Panc1 (cell line): Measurements from ENCODE around the gene KRT77. TPM values are rescaled to one million over a fixed set of nuclear protein-coding genes. Genes with fewer than 3 reads are reported as not detected.

Experiments
- ATAC-seq: fragments of 200-7000 bp; cut with Tn5 transposase; 2 replicates; pipeline ENCODE4 v1.9.1; 2020; ENCODE audit warnings: mild to moderate bottlenecking, moderate library complexity
- BruUV-seq: library from RNA; stranded (reverse); fragments of 400-500 nt; replicated peaks from 2 replicates; lab custom pipeline; 2021; lab: Mats Ljungman, UMichigan
- CTCF ChIA-PET: fragments of 300-600 bp; sonication (Branson Sonifier 250); formaldehyde crosslinking; loops from one replicate; lab custom pipeline; 2022; ENCODE audit warnings: antibody characterized with exemption; lab: Charles Lee
- POLR2A ChIA-PET: fragments of 300-600 bp; sonication (Branson Sonifier 250); formaldehyde crosslinking; loops from one replicate; lab custom pipeline; 2022; ENCODE audit warnings: antibody characterized with exemption; lab: Charles Lee
- DNase-seq: peaks from one replicate; pipeline ENCODE4 v3.0.0-alpha.2; 2010; ENCODE audit warnings: low read depth, low spot score
- H3K27ac ChIP-seq: 2 replicates; pipeline ENCODE4 v1.5.1; 2011; ENCODE audit warnings: mild to moderate bottlenecking, low read length, inconsistent platforms
- H3K27me3 ChIP-seq: fragments of 200-500 bp; sonication (Bioruptor generic); 2 replicates; pipeline ENCODE4 v1.6.0; 2014; ENCODE audit warnings: low read length, inconsistent platforms; ENCODE audit not compliant: control insufficient read depth, insufficient read depth
- H3K36me3 ChIP-seq: fragments of 200-500 bp; sonication (Bioruptor generic); 2 replicates; pipeline ENCODE4 v1.5.1; 2014; ENCODE audit warnings: inconsistent platforms, mild to moderate bottlenecking, low read length, moderate library complexity; ENCODE audit not compliant: control insufficient read depth, insufficient read depth
- H3K4me1 ChIP-seq: 2 replicates; pipeline ENCODE4 v1.5.1; 2011; ENCODE audit warnings: inconsistent platforms, mild to moderate bottlenecking, low read length, moderate library complexity; ENCODE audit not compliant: control insufficient read depth, insufficient read depth
- H3K4me3 ChIP-seq, 2 experiments: 2 replicates each; pipeline ENCODE4 v1.5.1; 2011 to 2012; ENCODE audit warnings: low read depth in 2 of 2, low read length in 2 of 2, mild to moderate bottlenecking in 2 of 2, inconsistent platforms in 1 of 2, moderate library complexity in 1 of 2
- H3K9me3 ChIP-seq: fragments of 200-500 bp; sonication (Bioruptor generic); 2 replicates; pipeline ENCODE4 v1.5.1; 2014; ENCODE audit warnings: low read depth, mild to moderate bottlenecking, inconsistent platforms, low read length, moderate library complexity; ENCODE audit not compliant: control insufficient read depth, insufficient read depth
- POLR2AphosphoS5 ChIP-seq: IDR thresholded peaks from 2 replicates; pipeline ENCODE4 v1.6.1; 2012; ENCODE audit warnings: mild to moderate bottlenecking, low read depth, low read length, moderate library complexity
- SIN3A ChIP-seq: IDR thresholded peaks from 2 replicates; pipeline ENCODE4 v1.6.1; 2012; ENCODE audit warnings: low read depth, mild to moderate bottlenecking, low read length, moderate library complexity, borderline replicate concordance; ENCODE audit not compliant: insufficient read depth
- TCF7L2 ChIP-seq: IDR thresholded peaks from 2 replicates; pipeline ENCODE4 v1.6.1; 2011; ENCODE audit warnings: mild to moderate bottlenecking, low read depth, low read length, inconsistent platforms
- in situ Hi-C: cut with HindIII; loops from 2 replicates; pipeline ENCODE4 v1.10.0; 2016; ENCODE audit warnings: low sequenced_read_pairs, low pct_unique_long_range_greater_than_20kb
- intact Hi-C: fragments of 100-400 bp; cut with micrococcal nuclease; formaldehyde crosslinking; loops from one replicate; pipeline ENCODE4 v1.10.0; 2022; ENCODE audit not compliant: unreplicated experiment
- total RNA-seq: library from RNA; stranded (reverse); gene quantifications from one replicate; pipeline ENCODE4 v1.2.1, GENCODE V29; 2021; ENCODE audit not compliant: unreplicated experiment
- TF ChIP-seq, protein P1 (sequence below), 2 experiments: IDR thresholded peaks; 2 replicates each; pipeline ENCODE4 v1.6.1; 2011 to 2012; ENCODE audit warnings: low read depth in 2 of 2, control low read depth in 1 of 2, low read length in 1 of 2, mild to moderate bottlenecking in 1 of 2, moderate library complexity in 1 of 2; ENCODE audit not compliant: insufficient read depth in 1 of 2
- TF ChIP-seq, protein P2 (sequence below): fragments of 450-650 bp; IDR thresholded peaks from 2 replicates; pipeline ENCODE4 v1.5.1; 2017; ENCODE audit warnings: mild to moderate bottlenecking

Gene KRT77
- total RNA-seq, 1 experiment from 2014 or later = not detected

- in situ Hi-C loops = no loop called here
- POLR2A ChIA-PET = no interaction called here
- CTCF ChIA-PET = no interaction called here
Observed at GRCh38 chr12:52643233-52644077, 59.9 kb downstream of the KRT77 start.

GRCh38 chr12:52641468-52641867 lies 61.9 kb downstream of the KRT77 start:
- no peak overlapping the region for H3K4me3 ChIP-seq
- CTCF ChIA-PET = no interaction called here
- no peaks in the 10 kb centered on the region for H3K4me1 ChIP-seq
- no TSS peak for BruUV-seq
- in situ Hi-C loops = no loop called here
- intact Hi-C loops = no loop called here
- no peaks in the 10 kb centered on the region for H3K9me3 ChIP-seq
- POLR2A ChIA-PET = no interaction called here
- ATAC-seq = no peak
- H3K27ac ChIP-seq = no peak overlapping the region
- H3K27me3 ChIP-seq = peaks cover 18% of the 10 kb centered on the region
- no peak for DNase-seq
- TF ChIP-seq, protein P1, sequence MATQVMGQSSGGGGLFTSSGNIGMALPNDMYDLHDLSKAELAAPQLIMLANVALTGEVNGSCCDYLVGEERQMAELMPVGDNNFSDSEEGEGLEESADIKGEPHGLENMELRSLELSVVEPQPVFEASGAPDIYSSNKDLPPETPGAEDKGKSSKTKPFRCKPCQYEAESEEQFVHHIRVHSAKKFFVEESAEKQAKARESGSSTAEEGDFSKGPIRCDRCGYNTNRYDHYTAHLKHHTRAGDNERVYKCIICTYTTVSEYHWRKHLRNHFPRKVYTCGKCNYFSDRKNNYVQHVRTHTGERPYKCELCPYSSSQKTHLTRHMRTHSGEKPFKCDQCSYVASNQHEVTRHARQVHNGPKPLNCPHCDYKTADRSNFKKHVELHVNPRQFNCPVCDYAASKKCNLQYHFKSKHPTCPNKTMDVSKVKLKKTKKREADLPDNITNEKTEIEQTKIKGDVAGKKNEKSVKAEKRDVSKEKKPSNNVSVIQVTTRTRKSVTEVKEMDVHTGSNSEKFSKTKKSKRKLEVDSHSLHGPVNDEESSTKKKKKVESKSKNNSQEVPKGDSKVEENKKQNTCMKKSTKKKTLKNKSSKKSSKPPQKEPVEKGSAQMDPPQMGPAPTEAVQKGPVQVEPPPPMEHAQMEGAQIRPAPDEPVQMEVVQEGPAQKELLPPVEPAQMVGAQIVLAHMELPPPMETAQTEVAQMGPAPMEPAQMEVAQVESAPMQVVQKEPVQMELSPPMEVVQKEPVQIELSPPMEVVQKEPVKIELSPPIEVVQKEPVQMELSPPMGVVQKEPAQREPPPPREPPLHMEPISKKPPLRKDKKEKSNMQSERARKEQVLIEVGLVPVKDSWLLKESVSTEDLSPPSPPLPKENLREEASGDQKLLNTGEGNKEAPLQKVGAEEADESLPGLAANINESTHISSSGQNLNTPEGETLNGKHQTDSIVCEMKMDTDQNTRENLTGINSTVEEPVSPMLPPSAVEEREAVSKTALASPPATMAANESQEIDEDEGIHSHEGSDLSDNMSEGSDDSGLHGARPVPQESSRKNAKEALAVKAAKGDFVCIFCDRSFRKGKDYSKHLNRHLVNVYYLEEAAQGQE (IDR thresholded peaks at IDR 0.05; ENCODE audit: insufficient read depth in 1 of 2, low read depth in 2 of 2, low read length in 1 of 2) = no peak
- no peak for TF ChIP-seq SIN3A
- no peak for TF ChIP-seq POLR2AphosphoS5
- TF ChIP-seq, protein P2, sequence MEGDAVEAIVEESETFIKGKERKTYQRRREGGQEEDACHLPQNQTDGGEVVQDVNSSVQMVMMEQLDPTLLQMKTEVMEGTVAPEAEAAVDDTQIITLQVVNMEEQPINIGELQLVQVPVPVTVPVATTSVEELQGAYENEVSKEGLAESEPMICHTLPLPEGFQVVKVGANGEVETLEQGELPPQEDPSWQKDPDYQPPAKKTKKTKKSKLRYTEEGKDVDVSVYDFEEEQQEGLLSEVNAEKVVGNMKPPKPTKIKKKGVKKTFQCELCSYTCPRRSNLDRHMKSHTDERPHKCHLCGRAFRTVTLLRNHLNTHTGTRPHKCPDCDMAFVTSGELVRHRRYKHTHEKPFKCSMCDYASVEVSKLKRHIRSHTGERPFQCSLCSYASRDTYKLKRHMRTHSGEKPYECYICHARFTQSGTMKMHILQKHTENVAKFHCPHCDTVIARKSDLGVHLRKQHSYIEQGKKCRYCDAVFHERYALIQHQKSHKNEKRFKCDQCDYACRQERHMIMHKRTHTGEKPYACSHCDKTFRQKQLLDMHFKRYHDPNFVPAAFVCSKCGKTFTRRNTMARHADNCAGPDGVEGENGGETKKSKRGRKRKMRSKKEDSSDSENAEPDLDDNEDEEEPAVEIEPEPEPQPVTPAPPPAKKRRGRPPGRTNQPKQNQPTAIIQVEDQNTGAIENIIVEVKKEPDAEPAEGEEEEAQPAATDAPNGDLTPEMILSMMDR = no peak
- TF ChIP-seq TCF7L2 = no peak
- H3K36me3 ChIP-seq = no peaks in the 10 kb centered on the region; the same call in 1 of the 2 replicates

More at GRCh38 chr12:52643233-52644077, 59.9 kb downstream of the KRT77 start:
- Histone ChIP-seq H3K36me3 (no peaks in the 10 kb centered on the region; the same call in 1 of the 2 replicates), H3K27me3 (peaks cover 18% of the 10 kb centered on the region), H3K9me3 (no peaks in the 10 kb centered on the region), H3K27ac (no peak overlapping the region), H3K4me1 (no peaks in the 10 kb centered on the region), H3K4me3 (no peak overlapping the region)
- ATAC-seq (no peak), DNase-seq (no peak)
- TF ChIP-seq, protein P1 (IDR thresholded peaks at IDR 0.05; ENCODE audit: insufficient read depth in 1 of 2, low read depth in 2 of 2, low read length in 1 of 2) = no peak
- TF ChIP-seq TCF7L2 (no peak), SIN3A (no peak), POLR2AphosphoS5 (no peak)
- TF ChIP-seq, protein P2 = no peak
- BruUV-seq = no TSS peak
- intact Hi-C loops = no loop called here
